Colonic mucosa (tissue), 4 donors: ENCODE data around the gene HOXC10. TPM values are rescaled to one million over a fixed set of nuclear protein-coding genes. Genes with fewer than 3 reads are reported as not detected.

Experiments used
- DNase-seq: peaks from one replicate; pipeline ENCODE4 v3.0.0-alpha.2; 2020
- H3K27ac ChIP-seq: fragments of 200-600 bp; one replicate; pipeline ENCODE4 v1.8.0; 2021
- H3K27me3 ChIP-seq: fragments of 200-600 bp; one replicate; pipeline ENCODE4 v1.8.0; 2021
- H3K36me3 ChIP-seq: fragments of 200-600 bp; one replicate; pipeline ENCODE4 v1.8.0; 2021
- H3K4me1 ChIP-seq: fragments of 200-600 bp; one replicate; pipeline ENCODE4 v1.8.0; 2021; ENCODE audit warnings: mild to moderate bottlenecking
- H3K4me3 ChIP-seq: fragments of 200-600 bp; one replicate; pipeline ENCODE4 v1.8.0; 2021
- H3K9ac ChIP-seq, 2 donors: one replicate each; pipeline ENCODE4 v1.7.0; 2013; ENCODE audit warnings: control low read depth in 2 of 2, low read depth in 2 of 2, low read length in 2 of 2
- H3K9me3 ChIP-seq: fragments of 200-600 bp; one replicate; pipeline ENCODE4 v1.8.0; 2021
- intact Hi-C: fragments of 100-400 bp; cut with DNase I; formaldehyde crosslinking; loops from one replicate; pipeline ENCODE4 v1.14.1; 2022
- total RNA-seq, 2 donors: library from RNA; stranded (reverse); fragmentation: NEBNext Ultra II Directional in 1 of 2; extraction: Animal tissue kit (Norgen Biotek cat#: 25700) in 1 of 2; gene quantifications; one replicate each; pipeline ENCODE4 v1.2.1, GENCODE V29; 2021
- TF ChIP-seq, protein P1 (sequence below): fragments of 200-600 bp; IDR thresholded peaks from one replicate; pipeline ENCODE4 v1.8.0; 2022; ENCODE audit warnings: antibody characterized with exemption, mild to moderate bottlenecking
- donor health status: healthy.
- donor health status: DM: no; HTN: no; CAD: no.
- donor health status: DM: no; HTN: no; CAD: no.

The HOXC10 gene
- total RNA-seq, 2 donors from 2014 or later = not detected

GRCh38 chr12:54005531-54005852, 20.5 kb downstream of the HOXC10 start:
- Histone ChIP-seq H3K27me3 (peaks cover 96% of the 10 kb centered on the region), H3K36me3 (no peaks in the 10 kb centered on the region), H3K9me3 (no peaks in the 10 kb centered on the region), H3K4me1 (peaks cover 7% of the 10 kb centered on the region), H3K27ac (no peak overlapping the region), H3K4me3 (no peak overlapping the region), H3K9ac (no peak overlapping the region)
- TF ChIP-seq, protein P1, sequence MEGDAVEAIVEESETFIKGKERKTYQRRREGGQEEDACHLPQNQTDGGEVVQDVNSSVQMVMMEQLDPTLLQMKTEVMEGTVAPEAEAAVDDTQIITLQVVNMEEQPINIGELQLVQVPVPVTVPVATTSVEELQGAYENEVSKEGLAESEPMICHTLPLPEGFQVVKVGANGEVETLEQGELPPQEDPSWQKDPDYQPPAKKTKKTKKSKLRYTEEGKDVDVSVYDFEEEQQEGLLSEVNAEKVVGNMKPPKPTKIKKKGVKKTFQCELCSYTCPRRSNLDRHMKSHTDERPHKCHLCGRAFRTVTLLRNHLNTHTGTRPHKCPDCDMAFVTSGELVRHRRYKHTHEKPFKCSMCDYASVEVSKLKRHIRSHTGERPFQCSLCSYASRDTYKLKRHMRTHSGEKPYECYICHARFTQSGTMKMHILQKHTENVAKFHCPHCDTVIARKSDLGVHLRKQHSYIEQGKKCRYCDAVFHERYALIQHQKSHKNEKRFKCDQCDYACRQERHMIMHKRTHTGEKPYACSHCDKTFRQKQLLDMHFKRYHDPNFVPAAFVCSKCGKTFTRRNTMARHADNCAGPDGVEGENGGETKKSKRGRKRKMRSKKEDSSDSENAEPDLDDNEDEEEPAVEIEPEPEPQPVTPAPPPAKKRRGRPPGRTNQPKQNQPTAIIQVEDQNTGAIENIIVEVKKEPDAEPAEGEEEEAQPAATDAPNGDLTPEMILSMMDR = no peak
- DNase-seq = no peak
- intact Hi-C loops = loop anchor here (10.0 kb wide), 1 partner anchor 349 kb away; no protein-coding TSS in a partner anchor

GRCh38 chr12:54005853-54006558, 21.1 kb downstream of the HOXC10 start:
- no peaks in the 10 kb centered on the region for H3K36me3 ChIP-seq
- intact Hi-C loops = loop anchor here (2.0 to 10.0 kb wide), 2 partner anchors 195 to 349 kb away; no protein-coding TSS in a partner anchor
- peaks cover 7% of the 10 kb centered on the region for H3K4me1 ChIP-seq
- no peaks in the 10 kb centered on the region for H3K9me3 ChIP-seq
- H3K27ac ChIP-seq = no peak overlapping the region
- TF ChIP-seq, protein P1 = peak; percentile 88
- peak overlapping the region; percentile 23 to 50 for H3K9ac ChIP-seq
- peak; percentile 87 for DNase-seq
- peak overlapping the region; percentile 14 for H3K4me3 ChIP-seq
- peaks cover 95% of the 10 kb centered on the region for H3K27me3 ChIP-seq

DNA sequence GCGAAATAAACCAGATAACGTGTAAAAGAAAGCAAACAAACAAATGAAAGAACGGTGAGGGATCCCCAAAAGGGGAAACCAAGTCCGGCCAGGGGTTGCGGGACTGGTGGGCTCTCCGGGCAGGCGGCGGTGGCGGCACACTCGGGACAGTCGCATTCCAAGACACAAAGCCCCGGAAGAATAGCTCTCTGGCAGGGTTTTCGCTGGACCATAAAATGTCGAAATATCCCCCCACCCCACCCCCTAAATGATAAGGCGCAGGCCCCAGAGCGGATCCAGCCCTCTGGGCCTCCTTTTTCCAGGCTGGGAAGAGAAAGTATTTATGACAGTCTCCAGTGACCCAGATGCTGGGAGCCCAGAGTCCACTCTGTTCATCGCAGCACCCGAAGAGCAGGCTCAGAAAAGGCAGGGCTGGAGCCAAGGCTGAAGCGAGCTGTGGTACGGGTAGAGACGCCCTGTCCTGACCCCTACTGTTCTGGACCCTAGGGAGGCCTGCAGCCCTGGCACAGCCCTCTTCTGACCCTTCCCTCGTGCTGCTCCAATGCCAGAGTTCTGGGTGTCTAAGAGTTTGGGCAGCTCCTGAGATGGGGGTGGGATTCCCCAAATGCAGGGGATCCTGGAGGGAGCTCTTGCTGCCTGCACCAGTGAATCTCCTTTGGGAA, 21.7 kb downstream of the HOXC10 start:
- H3K4me3 ChIP-seq = peak overlapping the region; percentile 14
- H3K27ac ChIP-seq = no peak overlapping the region
- no peaks in the 10 kb centered on the region for H3K9me3 ChIP-seq
- H3K4me1 ChIP-seq = peaks cover 7% of the 10 kb centered on the region
- H3K36me3 ChIP-seq = no peaks in the 10 kb centered on the region
- TF ChIP-seq, protein P1 = no peak
- DNase-seq = no peak
- H3K27me3 ChIP-seq = peaks cover 94% of the 10 kb centered on the region
- intact Hi-C loops = loop anchor here (2.0 to 10.0 kb wide), 2 partner anchors 194 to 348 kb away; no protein-coding TSS in a partner anchor
- H3K9ac ChIP-seq = peak overlapping the region; percentile 23 to 50

DNA sequence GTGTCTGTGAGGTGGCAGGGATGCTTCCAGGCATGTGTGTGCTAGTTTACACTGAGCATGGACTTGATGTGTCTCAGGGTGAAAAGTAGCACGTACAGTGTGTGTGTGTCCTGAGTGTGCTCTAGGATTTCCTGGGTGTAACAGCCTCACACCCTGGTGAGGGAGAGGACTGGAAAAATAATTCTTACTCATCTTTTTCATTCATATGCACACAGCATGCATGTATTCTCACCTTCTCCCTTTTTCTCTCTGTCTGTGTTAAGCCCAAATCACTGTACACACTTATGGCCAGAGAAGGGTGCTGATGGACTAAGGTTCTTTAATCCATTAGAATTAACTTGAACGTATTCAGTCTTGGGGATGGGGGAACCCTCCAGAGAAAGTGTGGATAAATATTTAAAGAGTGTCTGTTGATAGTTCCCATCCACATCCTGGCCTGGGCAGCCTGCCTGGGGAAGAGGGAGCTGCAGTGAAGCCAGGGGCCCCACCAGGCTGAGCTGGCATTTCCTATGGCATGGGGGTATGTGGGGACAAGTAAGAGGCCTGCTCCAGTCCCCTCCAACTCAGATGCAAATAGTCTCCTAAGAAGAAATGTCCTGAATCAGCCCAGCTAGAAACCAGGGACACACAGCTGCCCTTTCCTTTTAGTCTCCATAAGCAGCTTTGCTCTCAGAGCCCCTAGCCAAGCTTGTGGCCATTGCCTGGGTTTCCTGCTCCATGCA, 22.8 kb downstream of the HOXC10 start:
- TF ChIP-seq, protein P1 = no peak
- no peaks in the 10 kb centered on the region for H3K36me3 ChIP-seq
- H3K9me3 ChIP-seq = no peaks in the 10 kb centered on the region
- peaks cover 7% of the 10 kb centered on the region for H3K4me1 ChIP-seq
- peaks cover 94% of the 10 kb centered on the region for H3K27me3 ChIP-seq
- H3K27ac ChIP-seq = no peak overlapping the region
- no peak for DNase-seq
- no peak overlapping the region for H3K9ac ChIP-seq
- no peak overlapping the region for H3K4me3 ChIP-seq
- intact Hi-C loops = loop anchor here (2.0 to 10.0 kb wide), 2 partner anchors 193 to 347 kb away; no protein-coding TSS in a partner anchor

DNA sequence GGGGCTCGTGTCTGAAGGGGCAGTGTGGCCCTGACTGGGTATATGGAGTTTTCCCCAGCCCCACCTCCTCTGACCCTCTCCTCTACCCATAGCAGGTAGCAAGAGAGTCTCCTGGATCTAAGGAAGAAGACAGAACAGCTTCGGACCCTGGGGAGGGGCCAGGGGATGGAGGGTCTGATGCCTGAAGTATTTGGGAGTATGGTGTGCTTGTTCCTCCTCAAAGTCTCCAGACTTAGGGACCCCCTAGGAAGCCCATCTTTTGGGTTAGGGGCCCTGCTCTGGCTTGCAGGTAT, 23.3 kb downstream of the HOXC10 start:
- intact Hi-C loops = loop anchor here (10.0 kb wide), 1 partner anchor 347 kb away; no protein-coding TSS in a partner anchor
- TF ChIP-seq, protein P1 = no peak
- Histone ChIP-seq H3K27ac (no peak overlapping the region), H3K27me3 (peaks cover 94% of the 10 kb centered on the region), H3K4me1 (peaks cover 7% of the 10 kb centered on the region), H3K9me3 (no peaks in the 10 kb centered on the region), H3K4me3 (no peak overlapping the region), H3K36me3 (no peaks in the 10 kb centered on the region), H3K9ac (no peak overlapping the region)
- DNase-seq = no peak
